Measurements from ENCODE around the gene MFRP. TPM values are rescaled to one million over a fixed set of nuclear protein-coding genes. Genes with fewer than 3 reads are reported as not detected.
A peak's percentile ranks its signal among the peaks of the same experiment; 100 is the strongest.

The MFRP gene
- total RNA-seq, 4 donors from 2014 or later = 0.15 TPM; not detected in 3

GRCh38 chr11:119309953-119310681, 36.4 kb downstream of the MFRP start:
- Histone ChIP-seq H3K4me1 (peaks cover 0 to 95% (median 7%) of the 10 kb centered on the region in 3 donors), H3K4me3 (no peak overlapping the region), H3K27ac (peak overlapping the region in 3 of 4 donors; percentile 76 to 99 (median 98)), H3K36me3 (peaks cover 0 to 70% of the 10 kb centered on the region in 2 donors), H3K27me3 (no peaks in the 10 kb centered on the region), H3K9me3 (no peaks in the 10 kb centered on the region)
- no peak for TF ChIP-seq CTCF (IDR thresholded peaks at IDR 0.05)
- TF ChIP-seq EP300 (IDR thresholded peaks at IDR 0.05) = no peak
- no peak for TF ChIP-seq POLR2A (IDR thresholded peaks at IDR 0.05)
- no peak for TF ChIP-seq POLR2AphosphoS5 (IDR thresholded peaks at IDR 0.05)
- 66 to 68% methylated on average over 7 to 9 of the region's 17 CpGs for WGBS, 2 donors (ENCODE audit: low coverage in 1 of 2)
- ATAC-seq = no peak

DNA sequence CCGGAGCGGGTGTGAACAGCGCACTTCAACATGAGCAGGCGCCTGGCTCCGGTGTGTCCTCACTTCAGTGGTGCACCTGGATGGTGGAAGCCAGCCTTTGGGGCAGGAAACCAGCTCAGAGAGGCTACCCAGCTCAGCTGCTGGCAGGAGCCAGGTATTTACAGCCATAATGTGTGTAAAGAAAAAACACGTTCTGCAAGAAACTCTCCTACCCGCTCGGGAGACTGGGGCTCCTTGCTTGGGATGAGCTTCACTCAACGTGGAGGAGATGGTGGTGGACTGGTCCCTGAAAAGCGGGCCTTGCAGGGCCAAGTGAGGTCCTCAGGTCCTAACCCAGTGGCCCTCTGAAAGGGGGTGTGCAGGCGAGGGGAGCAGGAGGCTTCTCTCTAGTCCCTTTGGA, 37.1 kb downstream of the MFRP start:
- 73% methylated on average over 5 of the region's 11 CpGs; no CpG with 5 or more reads in 1 of the 2 donors for WGBS, 2 donors (ENCODE audit: low coverage in 1 of 2)
- no peak for ATAC-seq
- Histone ChIP-seq H3K36me3 (peaks cover 0 to 66% of the 10 kb centered on the region in 2 donors), H3K9me3 (no peaks in the 10 kb centered on the region), H3K27me3 (no peaks in the 10 kb centered on the region), H3K4me3 (no peak overlapping the region), H3K27ac (peak overlapping the region in 3 of 4 donors; percentile 76 to 99 (median 98)), H3K4me1 (peaks cover 0 to 88% (median under 1%) of the 10 kb centered on the region in 3 donors)
- no peak for TF ChIP-seq POLR2A (IDR thresholded peaks at IDR 0.05)
- TF ChIP-seq CTCF (IDR thresholded peaks at IDR 0.05) = no peak
- no peak for TF ChIP-seq POLR2AphosphoS5 (IDR thresholded peaks at IDR 0.05)
- TF ChIP-seq EP300 (IDR thresholded peaks at IDR 0.05) = no peak

DNA sequence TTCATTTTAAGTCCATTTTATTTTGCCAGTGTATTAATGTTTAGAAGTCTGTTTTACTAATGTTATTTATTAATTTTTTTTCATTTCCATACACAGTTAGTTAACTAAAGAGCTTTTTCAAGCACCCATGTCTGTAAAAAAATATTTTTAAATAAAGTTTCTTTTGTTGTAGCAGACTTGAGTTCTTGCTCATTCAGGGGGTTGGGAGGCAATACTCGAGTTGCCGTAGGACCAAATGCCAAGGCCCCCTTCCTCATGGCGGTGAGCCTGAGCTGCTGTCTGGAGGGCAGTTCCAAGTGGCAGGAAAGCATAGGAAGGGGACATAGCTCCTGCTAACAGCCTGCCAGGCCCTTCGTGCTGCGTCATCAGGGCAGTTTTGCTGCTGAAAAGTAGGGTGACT, 38.5 kb downstream of the MFRP start:
- no peaks in the 10 kb centered on the region for H3K9me3 ChIP-seq
- no peak for ATAC-seq
- H3K27me3 ChIP-seq = no peaks in the 10 kb centered on the region
- no peak for TF ChIP-seq POLR2A (IDR thresholded peaks at IDR 0.05)
- no peak for TF ChIP-seq EP300 (IDR thresholded peaks at IDR 0.05)
- no peak for TF ChIP-seq CTCF (IDR thresholded peaks at IDR 0.05)
- no peak for TF ChIP-seq POLR2AphosphoS5 (IDR thresholded peaks at IDR 0.05)
- WGBS, 2 donors (ENCODE audit: low coverage in 1 of 2) = 13 to 46% methylated on average over 3 of the region's 5 CpGs
- H3K36me3 ChIP-seq = peaks cover 0 to 66% of the 10 kb centered on the region in 2 donors
- H3K27ac ChIP-seq = peak overlapping the region; percentile 45 to 99 (median 88)
- H3K4me1 ChIP-seq = peaks cover 0 to 84% (median 0%) of the 10 kb centered on the region in 3 donors
- no peak overlapping the region for H3K4me3 ChIP-seq

GRCh38 chr11:119307219-119307618, 39.3 kb downstream of the MFRP start:
- Histone ChIP-seq H3K27me3 (no peaks in the 10 kb centered on the region), H3K4me3 (no peak overlapping the region), H3K36me3 (peaks cover 0 to 66% of the 10 kb centered on the region in 2 donors), H3K27ac (peak overlapping the region; percentile 27 to 99 (median 88)), H3K9me3 (no peaks in the 10 kb centered on the region), H3K4me1 (peaks cover 0 to 76% (median 0%) of the 10 kb centered on the region in 3 donors)
- WGBS, 2 donors (ENCODE audit: low coverage in 1 of 2) = 0 to 20% methylated on average over 1 of the region's 1 CpG
- ATAC-seq = no peak
- TF ChIP-seq POLR2AphosphoS5 (IDR thresholded peaks at IDR 0.05) (peak; percentile 14), EP300 (IDR thresholded peaks at IDR 0.05) (no peak), CTCF (IDR thresholded peaks at IDR 0.05) (peak in 3 of 4 experiments; percentile 20 to 55 (median 25))
